K562 (cell line): ENCODE data around the gene ZNF219. TPM values are rescaled to one million over a fixed set of nuclear protein-coding genes. Genes with fewer than 3 reads are reported as not detected.

Experiments
- BRCA1 ChIP-seq, 2 experiments: fragments of 450-650 bp in 1 of 2; sonication (generic) in 1 of 2; formaldehyde crosslinking in 1 of 2; IDR thresholded peaks; 2 replicates each; pipeline versions ENCODE4 v1.5.0 to v1.6.1; 2017 to 2020; ENCODE audit warnings: mild to moderate bottlenecking in 1 of 2, missing genetic modification reagents in 1 of 2
- FOXO4 ChIP-seq: fragments of 450-650 bp; formaldehyde crosslinking; IDR thresholded peaks from 2 replicates; pipeline ENCODE4 v1.4.0; 2020; ENCODE audit warnings: mild to moderate bottlenecking, moderate library complexity
- HDAC1 ChIP-seq, 2 experiments: fragments of 450-650 bp; IDR thresholded peaks; 2 replicates each; pipeline ENCODE4 v1.6.1; 2016 to 2017; ENCODE audit warnings: inconsistent platforms in 1 of 2, mild to moderate bottlenecking in 1 of 2, moderate library complexity in 1 of 2
- MCM3 ChIP-seq: fragments of 450-650 bp; IDR thresholded peaks from 2 replicates; pipeline ENCODE4 v1.6.1; 2016
- MTA3 ChIP-seq: fragments of 450-650 bp; formaldehyde crosslinking; IDR thresholded peaks from 2 replicates; pipeline ENCODE4 v1.6.1; 2017; ENCODE audit warnings: mild to moderate bottlenecking, borderline replicate concordance
- NR3C1 ChIP-seq: sonication (generic); formaldehyde crosslinking; IDR thresholded peaks from 2 replicates; pipeline ENCODE4 v1.8.1; 2022; ENCODE audit warnings: missing genetic modification reagents
- PCBP2 ChIP-seq: fragments of 200-400 bp; formaldehyde crosslinking; IDR thresholded peaks from 2 replicates; pipeline ENCODE4 v1.6.1; 2018; ENCODE audit warnings: low read length, low read depth, mild to moderate bottlenecking, moderate library complexity; ENCODE audit not compliant: poor library complexity, severe bottlenecking
- TEAD4 ChIP-seq, 2 experiments: sonication (generic) in 1 of 2; formaldehyde crosslinking in 1 of 2; IDR thresholded peaks; 2 replicates each; pipeline versions ENCODE4 v1.6.1 to v1.8.0; 2012 to 2022; ENCODE audit warnings: borderline replicate concordance in 1 of 2, inconsistent platforms in 1 of 2, low read length in 1 of 2, mild to moderate bottlenecking in 1 of 2, missing genetic modification reagents in 1 of 2
- ZBTB11 ChIP-seq, 3 experiments: fragments of 200-800 bp in 1 of 3; fragments of 250-450 bp in 1 of 3; fragments of 450-650 bp in 1 of 3; sonication (Bioruptor Pico) in 1 of 3; sonication (Bioruptor generic) in 1 of 3; formaldehyde crosslinking in 1 of 3; IDR thresholded peaks; 2 replicates each; pipeline versions ENCODE4 v1.6.1 to v1.8.0; 2016 to 2022; ENCODE audit warnings: mild to moderate bottlenecking in 2 of 3, missing genetic modification characterization in 2 of 3, missing compliant biosample characterization in 1 of 3, moderate library complexity in 1 of 3
- polyA plus RNA-seq, 8 experiments: library from polyadenylated mRNA; depleted of rRNA in 4 of 8; stranded (reverse) in 5 of 8; unstranded in 3 of 8; fragments of >200 nt; fragmentation: Nextera tagmentation in 2 of 8; fragmentation: Illumina TruSeq in 1 of 8; extraction: Ambion mirVana in 2 of 8; extraction: Trizol in 1 of 8; gene quantifications; 2 replicates each; pipeline versions ENCODE4 v1.2.1 to v1.2.3, GENCODE V29; 2011 to 2014; ENCODE audit warnings: inconsistent platforms in 1 of 8, missing spikeins in 1 of 8
- total RNA-seq, 7 experiments: library from RNA; depleted of rRNA in 6 of 7; stranded (reverse); fragments of >200 nt in 6 of 7; fragmentation: Illumina TruSeq in 2 of 7; extraction: Trizol in 2 of 7; gene quantifications; 2 replicates each; pipeline versions ENCODE4 v1.2.1 to v1.2.3, GENCODE V29; 2011 to 2021; ENCODE audit warnings: low replicate concordance in 1 of 7

ZNF219 gene
- total and polyA plus RNA-seq, 9 of the 15 experiments (the other 6 are each of a cell fraction or from before 2014, with no cell fraction given), result 0.29 to 10.6 (median 2.8) TPM

- TF ChIP-seq ZBTB11 (CRISPR knock-in tag; IDR thresholded peaks at IDR 0.05), result peak in 1 of 3 experiments; percentile 23; a peak in 1 of 6 replicates
- TF ChIP-seq BRCA1 (IDR thresholded peaks at IDR 0.05), result no peak
- no peak for TF ChIP-seq BRCA1 (CRISPR knock-in tag; IDR thresholded peaks at IDR 0.05)
- no peak for TF ChIP-seq MCM3
- no peak for TF ChIP-seq NR3C1 (CRISPR knock-in tag)
- peak; percentile 44; the same call in 1 of the 2 replicates for TF ChIP-seq MTA3
- TF ChIP-seq FOXO4 (CRISPR knock-in tag), result no peak
- no peak for TF ChIP-seq PCBP2
- no peak for TF ChIP-seq TEAD4 (IDR thresholded peaks at IDR 0.05; ENCODE audit: low read length)
- TF ChIP-seq TEAD4 (CRISPR knock-in tag; IDR thresholded peaks at IDR 0.05; ENCODE audit: borderline replicate concordance), result no peak
- 0 out of 4 replicates have a peak, but pooled peaks of 1 of the 2 experiments have one; percentile 4 for TF ChIP-seq HDAC1 (IDR thresholded peaks at IDR 0.05)
Measured at GRCh38 chr14:21104448-21105060, 6.1 kb upstream of the ZNF219 start (continued).
